Stimulated activated naive B cell treated with anti-CD40 and anti-IgM and Interleukin-4, amounts not matched to agents 10 μg/mL and 1 μg/mL and 100 μg/mL, for 72 hours (primary cell): Measurements from ENCODE around the gene CELA2B.
"Not testable (repeated sequence)": the region's sequence is repeated elsewhere in the genome, so short reads cannot be mapped to it uniquely, and the experiment has no call there.

Source experiments
- ATAC-seq, 2 donors: fragments of 150-1000 bp; cut with Tn5 transposase; replicated peaks; 2 replicates each; pipeline ENCODE4 v1.10.0; 2021; ENCODE audit warnings: moderate library complexity in 1 of 2
- DNase-seq: peaks from one replicate; pipeline ENCODE4 v3.0.0; 2021
- H3K27ac Mint-ChIP-seq: one replicate; pipeline ENCODE4 v1.8.0; 2022; ENCODE audit warnings: mild to moderate bottlenecking, mixed read lengths
- H3K27me3 Mint-ChIP-seq, 2 donors: one replicate each; pipeline ENCODE4 v1.8.0; 2022; ENCODE audit warnings: mixed read lengths in 2 of 2
- H3K36me3 Mint-ChIP-seq, 2 donors: one replicate each; pipeline ENCODE4 v1.8.0; 2022; ENCODE audit warnings: mixed read lengths in 2 of 2, mild to moderate bottlenecking in 1 of 2
- H3K4me1 Mint-ChIP-seq, 2 donors: one replicate each; pipeline ENCODE4 v1.8.0; 2022; ENCODE audit warnings: mixed read lengths in 2 of 2, mild to moderate bottlenecking in 1 of 2
- H3K4me3 Mint-ChIP-seq, 2 donors: one replicate each; pipeline ENCODE4 v1.8.0; 2022; ENCODE audit warnings: mild to moderate bottlenecking in 2 of 2, mixed read lengths in 2 of 2, moderate library complexity in 1 of 2
- H3K9me3 Mint-ChIP-seq, 2 donors: one replicate each; pipeline ENCODE4 v1.8.0; 2022; ENCODE audit warnings: mixed read lengths in 2 of 2, mild to moderate bottlenecking in 1 of 2

CELA2B gene

GRCh38 chr1:15509586-15509985 lies 33.7 kb downstream of the CELA2B start:
- ATAC-seq (no peak), DNase-seq (no peak)
- Mint-ChIP-seq H3K27me3 (no peaks in the 10 kb centered on the region), H3K36me3 (peaks cover 39 to 40% of the 10 kb centered on the region in 2 donors), H3K9me3 (no peaks in the 10 kb centered on the region), H3K27ac (no peak overlapping the region), H3K4me3 (no peak overlapping the region), H3K4me1 (peaks cover 6 to 21% of the 10 kb centered on the region in 2 donors)

DNA sequence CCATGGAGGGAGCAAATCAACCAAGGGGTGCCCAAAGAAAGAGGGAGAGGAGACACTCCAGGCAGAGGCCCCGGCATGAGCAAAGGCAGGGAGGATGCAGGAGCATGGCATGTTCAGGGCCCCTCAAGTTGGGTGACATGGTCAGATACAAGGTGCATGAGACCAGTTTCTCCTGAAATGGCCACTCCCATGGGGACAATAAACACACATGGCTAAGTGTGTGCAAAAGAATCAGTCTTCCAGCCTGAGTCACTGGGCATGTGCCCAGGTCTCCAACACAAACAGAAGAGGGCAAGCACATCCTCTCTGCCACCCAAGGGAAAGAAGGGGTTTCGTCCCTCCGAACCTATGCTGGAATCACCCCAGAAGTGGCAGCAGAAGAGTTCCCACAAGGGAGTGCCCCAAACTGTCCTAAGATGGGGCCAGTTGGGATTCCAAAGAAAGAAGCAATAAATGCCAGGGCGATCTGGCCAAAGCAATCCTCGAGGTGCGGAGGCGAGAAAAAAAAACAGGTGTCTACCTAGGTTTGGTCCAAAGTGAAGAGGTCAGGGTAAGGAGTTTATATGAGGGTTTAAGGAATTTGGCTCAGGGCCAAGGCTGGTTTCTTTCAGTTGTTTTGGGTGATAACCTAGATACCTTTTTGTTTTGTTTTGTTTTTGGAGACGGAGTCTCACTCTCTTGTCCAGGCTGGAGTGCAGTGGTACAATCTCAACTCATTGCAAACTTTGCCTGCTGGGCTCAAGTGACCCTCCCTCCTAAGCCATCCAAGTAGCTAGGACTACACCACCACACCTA lies 34.9 kb downstream of the CELA2B start:
- peak overlapping the region; percentile 2 for H3K27ac Mint-ChIP-seq
- H3K36me3 Mint-ChIP-seq = peaks cover 42 to 46% of the 10 kb centered on the region in 2 donors
- H3K4me3 Mint-ChIP-seq = no peak overlapping the region
- H3K9me3 Mint-ChIP-seq = no peaks in the 10 kb centered on the region
- DNase-seq (no peak), ATAC-seq (no peak)
- no peaks in the 10 kb centered on the region for H3K27me3 Mint-ChIP-seq
- peaks cover 15 to 32% of the 10 kb centered on the region in 2 donors for H3K4me1 Mint-ChIP-seq

DNA sequence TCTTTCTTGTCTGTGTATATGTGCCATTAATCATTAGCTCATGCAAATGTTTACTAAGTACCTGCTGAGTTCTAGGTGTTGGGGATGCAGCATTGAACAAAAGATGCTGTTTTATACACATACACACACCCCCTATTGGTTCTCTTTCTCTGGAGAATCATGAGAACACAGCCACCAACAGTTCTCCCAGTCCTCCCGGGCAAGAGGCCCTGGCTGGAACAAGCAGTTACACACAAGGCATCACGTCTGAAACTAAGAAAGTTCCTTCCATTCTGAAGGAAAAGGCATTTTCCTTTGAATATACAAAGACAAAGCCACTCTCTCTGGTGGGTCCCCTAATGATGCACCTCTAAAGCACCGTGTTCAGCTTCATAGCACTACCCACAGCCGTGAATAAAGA lies 37.3 kb downstream of the CELA2B start:
- H3K36me3 Mint-ChIP-seq = peaks cover 47 to 61% of the 10 kb centered on the region in 2 donors

DNA sequence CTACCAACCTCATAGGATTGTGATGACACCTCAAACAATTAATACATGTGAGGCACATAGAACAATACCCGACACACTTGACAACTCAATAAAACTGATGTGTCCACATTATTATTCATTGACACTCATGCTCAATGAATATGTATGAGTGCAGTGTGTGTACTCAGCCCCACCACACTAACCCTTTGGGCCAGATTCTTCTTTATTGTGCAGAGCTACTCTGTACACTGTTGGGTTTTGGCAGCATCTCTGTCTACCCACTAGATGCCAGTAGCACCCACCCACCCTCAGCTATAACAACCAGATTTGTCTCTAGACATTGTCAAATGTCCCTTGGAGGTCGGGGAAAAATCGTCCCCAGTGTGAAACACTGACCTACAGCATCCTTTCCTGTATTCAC lies 38.0 kb downstream of the CELA2B start:
- H3K27ac Mint-ChIP-seq = no peak overlapping the region
- peaks cover 48 to 65% of the 10 kb centered on the region in 2 donors for H3K36me3 Mint-ChIP-seq
- DNase-seq (no peak), ATAC-seq (no peak)
- no peaks in the 10 kb centered on the region for H3K27me3 Mint-ChIP-seq
- H3K9me3 Mint-ChIP-seq = no peaks in the 10 kb centered on the region
- peaks cover 14 to 41% of the 10 kb centered on the region in 2 donors for H3K4me1 Mint-ChIP-seq
- H3K4me3 Mint-ChIP-seq = no peak overlapping the region

More for the DNA sequence above, 37.3 kb downstream of the CELA2B start:
- peaks cover 15 to 42% of the 10 kb centered on the region in 2 donors for H3K4me1 Mint-ChIP-seq
- H3K27ac Mint-ChIP-seq = no peak overlapping the region
- no peak for ATAC-seq
- H3K9me3 Mint-ChIP-seq = no peaks in the 10 kb centered on the region
- H3K27me3 Mint-ChIP-seq = no peaks in the 10 kb centered on the region
- DNase-seq = no peak
- no peak overlapping the region for H3K4me3 Mint-ChIP-seq

DNA sequence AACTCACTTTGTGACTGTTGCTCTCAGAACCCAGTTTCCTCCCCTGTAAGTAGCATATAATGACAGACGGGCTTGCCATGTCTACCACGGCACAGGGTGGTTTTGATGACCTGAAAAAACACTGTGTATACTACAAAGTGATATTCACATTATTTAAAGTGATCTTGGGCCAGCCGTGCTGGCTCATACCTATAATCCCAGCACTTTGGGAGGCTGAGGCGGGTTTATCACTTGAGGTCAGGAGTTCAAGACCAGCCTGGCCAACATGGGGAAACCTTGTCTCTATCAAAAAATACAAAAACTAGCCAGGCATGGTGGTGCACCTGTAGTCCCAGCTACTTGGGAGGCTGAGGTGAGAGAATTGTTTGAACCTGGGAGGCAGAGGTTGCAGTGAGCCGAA lies 38.7 kb downstream of the CELA2B start:
- H3K36me3 Mint-ChIP-seq = peaks cover 46 to 65% of the 10 kb centered on the region in 2 donors
- H3K27ac Mint-ChIP-seq, H3K9me3 Mint-ChIP-seq, H3K4me3 Mint-ChIP-seq, H3K27me3 Mint-ChIP-seq, DNase-seq: not testable (repeated sequence)
- peak; percentile 12 to 25 for ATAC-seq
- H3K4me1 Mint-ChIP-seq = peaks cover 14 to 36% of the 10 kb centered on the region in 2 donors

DNA sequence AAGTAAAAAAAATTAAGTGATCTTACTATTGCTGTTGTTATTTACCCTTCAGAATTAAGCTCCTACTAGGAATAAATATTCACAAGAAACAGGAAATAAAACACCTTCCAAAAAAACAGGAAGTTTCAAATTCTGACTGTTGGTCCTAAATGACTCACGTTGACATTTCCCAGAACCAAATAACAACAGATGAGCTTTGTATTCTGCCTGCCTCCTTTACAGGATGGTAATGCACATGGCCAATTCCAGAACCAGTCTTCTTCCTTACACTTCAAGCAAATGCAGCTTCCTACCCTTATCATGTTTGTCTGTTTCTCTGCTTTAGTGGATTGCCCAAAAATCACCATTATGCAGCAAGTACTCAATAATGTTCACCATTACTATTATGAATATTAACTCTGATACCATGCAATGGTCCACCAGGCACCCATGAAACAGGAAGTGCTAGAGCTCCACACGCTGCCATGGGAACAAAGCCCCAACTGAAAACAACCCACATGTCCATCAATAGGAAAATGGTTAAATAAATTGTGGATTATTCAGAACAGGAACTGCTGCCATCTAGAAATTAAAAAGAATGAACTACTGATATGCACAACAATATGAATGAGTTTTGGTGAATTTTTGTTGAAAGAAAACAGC lies 39.2 kb downstream of the CELA2B start:
- Mint-ChIP-seq H3K9me3 (no peaks in the 10 kb centered on the region), H3K36me3 (peaks cover 46 to 66% of the 10 kb centered on the region in 2 donors), H3K27me3 (no peaks in the 10 kb centered on the region), H3K27ac (peak overlapping the region; percentile 56), H3K4me1 (peaks cover 14 to 36% of the 10 kb centered on the region in 2 donors), H3K4me3 (peak overlapping the region; percentile 8 to 40)
- peak; percentile 87 for ATAC-seq
- no peak for DNase-seq

- no peaks in the 10 kb centered on the region for H3K9me3 Mint-ChIP-seq
- peaks cover 28 to 40% of the 10 kb centered on the region in 2 donors for H3K36me3 Mint-ChIP-seq
- no peak overlapping the region for H3K27ac Mint-ChIP-seq
- no peak for DNase-seq
- H3K4me1 Mint-ChIP-seq = peaks cover 24 to 43% of the 10 kb centered on the region in 2 donors
- no peak overlapping the region for H3K4me3 Mint-ChIP-seq
- ATAC-seq = no peak
- no peaks in the 10 kb centered on the region for H3K27me3 Mint-ChIP-seq
Observed at GRCh38 chr1:15519625-15520024, 43.7 kb downstream of the CELA2B start.

DNA sequence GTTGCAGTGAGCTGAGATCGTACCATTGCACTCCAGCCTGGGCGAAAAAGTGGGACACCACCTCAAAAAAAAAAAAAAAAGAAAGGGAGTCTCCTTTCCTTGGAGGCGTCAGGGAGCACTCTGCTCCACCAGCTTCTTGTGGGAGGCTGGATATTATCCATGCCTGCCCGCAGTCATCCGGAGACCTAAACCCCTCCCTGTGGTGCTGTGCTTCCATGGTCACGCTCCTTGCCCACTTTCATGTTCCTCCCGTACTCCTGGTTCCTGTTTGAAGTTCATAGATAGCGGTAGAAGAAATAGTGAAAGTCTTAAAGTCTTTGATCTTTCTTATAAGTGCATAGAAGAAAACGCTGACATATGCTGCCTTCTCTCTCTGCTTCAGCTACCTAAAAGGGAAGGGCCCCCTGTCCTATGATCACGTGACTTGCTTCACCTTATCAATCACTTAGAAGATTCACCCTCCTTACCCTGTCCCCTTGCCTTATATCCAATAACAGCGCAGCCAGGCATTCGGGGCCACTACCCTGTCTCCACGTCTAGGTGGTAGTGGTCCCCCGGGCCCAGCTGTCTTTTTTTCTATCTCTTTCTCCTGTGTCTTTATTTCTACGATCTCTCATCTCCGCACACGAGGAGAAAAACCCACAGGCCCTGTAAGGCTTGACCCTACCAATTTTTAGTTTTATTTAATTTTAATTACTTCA lies 45.5 kb downstream of the CELA2B start:
- Mint-ChIP-seq H3K4me1 (peaks cover 22 to 46% of the 10 kb centered on the region in 2 donors), H3K36me3 (peaks cover 23 to 33% of the 10 kb centered on the region in 2 donors), H3K27ac (peak overlapping the region; percentile 17)
- not testable (repeated sequence) for DNase-seq, H3K4me3 Mint-ChIP-seq, H3K27me3 Mint-ChIP-seq, ATAC-seq, H3K9me3 Mint-ChIP-seq

DNA sequence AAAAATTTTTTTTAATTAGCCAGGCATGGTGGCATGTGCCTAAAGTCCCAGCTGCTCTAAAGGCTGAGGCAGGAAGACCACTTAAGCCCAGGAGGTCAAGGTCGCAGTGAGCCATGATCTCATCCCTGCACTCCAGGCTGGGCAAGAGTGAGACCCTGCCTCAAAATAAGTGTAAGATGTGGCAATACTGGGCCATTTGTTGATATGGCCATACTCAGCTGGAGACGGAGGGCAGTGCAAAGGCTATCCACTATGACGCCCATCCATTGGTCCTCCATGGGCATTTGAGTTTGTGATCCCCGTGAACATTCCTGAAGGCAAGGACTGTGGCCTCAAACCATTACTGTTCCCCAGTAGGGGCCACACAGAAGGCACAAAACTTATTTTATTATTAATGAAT lies 46.6 kb downstream of the CELA2B start:
- peaks cover 25 to 42% of the 10 kb centered on the region in 2 donors for H3K4me1 Mint-ChIP-seq
- DNase-seq (no peak), ATAC-seq (no peak)
- peaks cover 11 to 21% of the 10 kb centered on the region in 2 donors for H3K36me3 Mint-ChIP-seq
- H3K27me3 Mint-ChIP-seq = no peaks in the 10 kb centered on the region
- no peak overlapping the region for H3K27ac Mint-ChIP-seq
- H3K4me3 Mint-ChIP-seq = peak overlapping the region in 1 of 2 donors; percentile 92
- H3K9me3 Mint-ChIP-seq = no peaks in the 10 kb centered on the region

GRCh38 chr1:15523104-15524020 lies 47.5 kb downstream of the CELA2B start:
- peak overlapping the region; percentile 99 for H3K27ac Mint-ChIP-seq
- peaks cover 25 to 49% of the 10 kb centered on the region in 2 donors for H3K4me1 Mint-ChIP-seq
- no peaks in the 10 kb centered on the region for H3K9me3 Mint-ChIP-seq
- H3K4me3 Mint-ChIP-seq = peak overlapping the region; percentile 87 to 92
- ATAC-seq (no peak), DNase-seq (no peak)
- no peaks in the 10 kb centered on the region for H3K27me3 Mint-ChIP-seq
- peaks cover 4 to 13% of the 10 kb centered on the region in 2 donors for H3K36me3 Mint-ChIP-seq

GRCh38 chr1:15524021-15524282 lies 48.0 kb downstream of the CELA2B start, which contains the start of gene CASP9:
TSS of gene CASP9 (minus strand) at chr1:15524215. CDS start at chr1:15524200, 15 bp downstream.
- ATAC-seq (no peak), DNase-seq (no peak)
- H3K4me1 Mint-ChIP-seq = peaks cover 27 to 49% of the 10 kb centered on the region in 2 donors
- no peaks in the 10 kb centered on the region for H3K27me3 Mint-ChIP-seq
- peak within 1 kb of the TSS; percentile 87 to 92 for H3K4me3 Mint-ChIP-seq
- peak within 1 kb of the TSS; percentile 99 for H3K27ac Mint-ChIP-seq
- H3K36me3 Mint-ChIP-seq = peaks cover 4 to 10% of the 10 kb centered on the region in 2 donors
- no peaks in the 10 kb centered on the region for H3K9me3 Mint-ChIP-seq

- peak; percentile 98 for DNase-seq
- Mint-ChIP-seq H3K4me3 (peak overlapping the region; percentile 87 to 92), H3K9me3 (no peaks in the 10 kb centered on the region), H3K27me3 (no peaks in the 10 kb centered on the region), H3K27ac (peak overlapping the region; percentile 99), H3K4me1 (peaks cover 27 to 49% of the 10 kb centered on the region in 2 donors), H3K36me3 (peaks cover 4 to 7% of the 10 kb centered on the region in 2 donors)
- peak; percentile 59 to 61 for ATAC-seq
Observed at GRCh38 chr1:15524283-15525049, 48.6 kb downstream of the CELA2B start.
